Measurements from ENCODE around the gene C16orf87.

DNA sequence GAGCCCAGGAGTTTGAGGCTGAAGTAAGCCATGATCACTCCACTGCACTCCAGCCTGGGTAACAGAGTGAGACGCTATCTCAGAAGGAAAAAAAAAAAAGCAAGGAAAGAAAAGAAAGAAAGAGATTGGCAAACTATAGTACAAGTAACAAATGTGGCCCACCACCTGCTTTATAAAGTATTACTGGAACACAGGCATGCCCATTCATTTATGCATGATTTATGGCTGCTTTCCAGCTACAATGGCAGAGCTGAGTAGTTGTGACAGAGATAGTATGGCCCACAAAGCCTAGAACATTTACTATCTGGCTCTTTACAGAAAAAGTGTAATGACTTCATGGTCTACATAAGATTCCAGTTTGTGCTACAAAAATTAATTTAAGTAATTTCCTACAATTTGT lies 23.6 kb downstream of the C16orf87 start:
- TF ChIP-seq, protein P1, sequence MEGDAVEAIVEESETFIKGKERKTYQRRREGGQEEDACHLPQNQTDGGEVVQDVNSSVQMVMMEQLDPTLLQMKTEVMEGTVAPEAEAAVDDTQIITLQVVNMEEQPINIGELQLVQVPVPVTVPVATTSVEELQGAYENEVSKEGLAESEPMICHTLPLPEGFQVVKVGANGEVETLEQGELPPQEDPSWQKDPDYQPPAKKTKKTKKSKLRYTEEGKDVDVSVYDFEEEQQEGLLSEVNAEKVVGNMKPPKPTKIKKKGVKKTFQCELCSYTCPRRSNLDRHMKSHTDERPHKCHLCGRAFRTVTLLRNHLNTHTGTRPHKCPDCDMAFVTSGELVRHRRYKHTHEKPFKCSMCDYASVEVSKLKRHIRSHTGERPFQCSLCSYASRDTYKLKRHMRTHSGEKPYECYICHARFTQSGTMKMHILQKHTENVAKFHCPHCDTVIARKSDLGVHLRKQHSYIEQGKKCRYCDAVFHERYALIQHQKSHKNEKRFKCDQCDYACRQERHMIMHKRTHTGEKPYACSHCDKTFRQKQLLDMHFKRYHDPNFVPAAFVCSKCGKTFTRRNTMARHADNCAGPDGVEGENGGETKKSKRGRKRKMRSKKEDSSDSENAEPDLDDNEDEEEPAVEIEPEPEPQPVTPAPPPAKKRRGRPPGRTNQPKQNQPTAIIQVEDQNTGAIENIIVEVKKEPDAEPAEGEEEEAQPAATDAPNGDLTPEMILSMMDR (IDR thresholded peaks at IDR 0.05) = no peak
- no peak for TF ChIP-seq POLR2A (IDR thresholded peaks at IDR 0.05)

Data from body of pancreas (tissue), 4 donors.